ENCODE results near the gene GPR15.

- TF ChIP-seq CSDC2 (CRISPR knock-in tag; IDR thresholded peaks at IDR 0.05), result no peak
- no peak for TF ChIP-seq PATZ1 (CRISPR knock-in tag; IDR thresholded peaks at IDR 0.05; ENCODE audit: borderline replicate concordance)
- no peak for TF ChIP-seq ZFP3 (CRISPR knock-in tag; IDR thresholded peaks at IDR 0.05)
Observed at GRCh38 chr3:98545940-98546339, 14.2 kb downstream of the GPR15 start.
